Measurements from ENCODE around the gene EGR4. TPM values are rescaled to one million over a fixed set of nuclear protein-coding genes. Genes with fewer than 3 reads are reported as not detected.

The EGR4 gene
- polyA plus RNA-seq, 1 experiment: not detected

GRCh38 chr2:73258186-73258912 lies 35.0 kb downstream of the EGR4 start:
- Histone ChIP-seq H3K36me3 (ENCODE audit: control insufficient read depth, insufficient read depth, low read length) (peaks cover 7% of the 10 kb centered on the region), H3K27me3 (ENCODE audit: control insufficient read depth, insufficient read depth, low read length) (no peaks in the 10 kb centered on the region), H3K4me3 (ENCODE audit: low read depth, low read length) (no peak overlapping the region)
- POLR2A ChIA-PET: no interaction called here
- CTCF ChIA-PET: interaction anchor here (1.0 to 2.9 kb wide), 2 partner anchors 11 to 32 kb away, joined by 3 to 10 read pairs; no protein-coding TSS in a partner anchor
- no peak for DNase-seq (ENCODE audit: low read depth)
- TF ChIP-seq, protein P1, sequence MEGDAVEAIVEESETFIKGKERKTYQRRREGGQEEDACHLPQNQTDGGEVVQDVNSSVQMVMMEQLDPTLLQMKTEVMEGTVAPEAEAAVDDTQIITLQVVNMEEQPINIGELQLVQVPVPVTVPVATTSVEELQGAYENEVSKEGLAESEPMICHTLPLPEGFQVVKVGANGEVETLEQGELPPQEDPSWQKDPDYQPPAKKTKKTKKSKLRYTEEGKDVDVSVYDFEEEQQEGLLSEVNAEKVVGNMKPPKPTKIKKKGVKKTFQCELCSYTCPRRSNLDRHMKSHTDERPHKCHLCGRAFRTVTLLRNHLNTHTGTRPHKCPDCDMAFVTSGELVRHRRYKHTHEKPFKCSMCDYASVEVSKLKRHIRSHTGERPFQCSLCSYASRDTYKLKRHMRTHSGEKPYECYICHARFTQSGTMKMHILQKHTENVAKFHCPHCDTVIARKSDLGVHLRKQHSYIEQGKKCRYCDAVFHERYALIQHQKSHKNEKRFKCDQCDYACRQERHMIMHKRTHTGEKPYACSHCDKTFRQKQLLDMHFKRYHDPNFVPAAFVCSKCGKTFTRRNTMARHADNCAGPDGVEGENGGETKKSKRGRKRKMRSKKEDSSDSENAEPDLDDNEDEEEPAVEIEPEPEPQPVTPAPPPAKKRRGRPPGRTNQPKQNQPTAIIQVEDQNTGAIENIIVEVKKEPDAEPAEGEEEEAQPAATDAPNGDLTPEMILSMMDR (IDR thresholded peaks at IDR 0.05; ENCODE audit: insufficient read depth, low read depth, low read length): no peak

GRCh38 chr2:73257425-73258125 lies 35.8 kb downstream of the EGR4 start:
- TF ChIP-seq, protein P1 (IDR thresholded peaks at IDR 0.05; ENCODE audit: insufficient read depth, low read depth, low read length): no peak
- Histone ChIP-seq H3K4me3 (ENCODE audit: low read depth, low read length) (no peak overlapping the region), H3K27me3 (ENCODE audit: control insufficient read depth, insufficient read depth, low read length) (no peaks in the 10 kb centered on the region), H3K36me3 (ENCODE audit: control insufficient read depth, insufficient read depth, low read length) (peaks cover 9% of the 10 kb centered on the region)
- no peak for DNase-seq (ENCODE audit: low read depth)
- ChIA-PET POLR2A (no interaction called here), CTCF (interaction anchor here (0.8 to 1.2 kb wide), 2 partner anchors 11 to 13 kb away, joined by 3 to 5 read pairs; no protein-coding TSS in a partner anchor)

GRCh38 chr2:73257021-73257420 lies 36.3 kb downstream of the EGR4 start:
- no peak overlapping the region for H3K4me3 ChIP-seq (ENCODE audit: low read depth, low read length)
- TF ChIP-seq, protein P1 (IDR thresholded peaks at IDR 0.05; ENCODE audit: insufficient read depth, low read depth, low read length): no peak
- no peak for DNase-seq (ENCODE audit: low read depth)
- ChIA-PET CTCF (interaction anchor here (0.5 to 1.2 kb wide), 3 partner anchors 10 to 293 kb away, joined by 3 to 5 read pairs (median 3); no protein-coding TSS in a partner anchor), POLR2A (no interaction called here)
- H3K27me3 ChIP-seq (ENCODE audit: control insufficient read depth, insufficient read depth, low read length): no peaks in the 10 kb centered on the region
- H3K36me3 ChIP-seq (ENCODE audit: control insufficient read depth, insufficient read depth, low read length): peaks cover 11% of the 10 kb centered on the region

GRCh38 chr2:73256618-73256922 lies 36.8 kb downstream of the EGR4 start:
- Histone ChIP-seq H3K36me3 (ENCODE audit: control insufficient read depth, insufficient read depth, low read length) (peaks cover 13% of the 10 kb centered on the region), H3K4me3 (ENCODE audit: low read depth, low read length) (no peak overlapping the region), H3K27me3 (ENCODE audit: control insufficient read depth, insufficient read depth, low read length) (no peaks in the 10 kb centered on the region)
- CTCF ChIA-PET: interaction anchor here (0.5 to 1.2 kb wide), 3 partner anchors 9 to 294 kb away, joined by 3 to 5 read pairs (median 3); no protein-coding TSS in a partner anchor
- TF ChIP-seq, protein P1 (IDR thresholded peaks at IDR 0.05; ENCODE audit: insufficient read depth, low read depth, low read length): no peak
- POLR2A ChIA-PET: no interaction called here
- no peak for DNase-seq (ENCODE audit: low read depth)

DNA sequence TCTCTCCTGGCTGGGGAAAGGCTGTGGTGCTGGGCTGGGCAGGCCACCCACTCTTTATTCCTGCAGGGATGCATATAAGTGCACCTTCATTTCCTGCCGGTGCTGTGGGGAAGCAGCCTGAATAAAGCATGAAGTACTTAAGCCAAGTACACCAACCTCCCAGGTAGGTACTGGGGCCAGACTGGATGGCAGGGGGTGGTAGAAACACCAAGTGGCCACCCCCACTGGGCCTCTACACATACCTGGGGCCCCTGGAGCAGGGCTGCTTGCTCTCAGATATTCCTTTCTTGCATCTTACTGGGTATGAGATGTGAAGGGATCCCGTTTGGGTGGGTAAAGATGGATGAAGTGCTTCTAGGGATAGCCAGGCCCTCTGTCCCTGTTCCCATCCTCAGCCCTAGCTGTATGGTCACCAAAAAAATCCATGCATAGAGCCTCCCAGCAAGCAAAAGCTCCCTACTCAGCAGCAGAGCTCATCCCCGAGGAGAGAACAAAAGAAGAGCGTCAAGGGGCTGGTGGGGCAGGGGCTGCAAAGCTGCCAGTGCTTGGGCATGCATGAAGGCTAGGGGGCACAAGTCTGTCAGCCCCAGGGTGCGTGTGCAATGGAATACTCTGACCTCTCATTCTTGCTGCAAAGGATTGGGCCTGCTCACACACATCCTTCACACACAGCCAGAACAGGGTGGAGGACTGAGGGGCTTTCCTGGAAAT lies 37.3 kb downstream of the EGR4 start:
- DNase-seq (ENCODE audit: low read depth): no peak
- no peak overlapping the region for H3K4me3 ChIP-seq (ENCODE audit: low read depth, low read length)
- peaks cover 13% of the 10 kb centered on the region for H3K36me3 ChIP-seq (ENCODE audit: control insufficient read depth, insufficient read depth, low read length)
- TF ChIP-seq, protein P1 (IDR thresholded peaks at IDR 0.05; ENCODE audit: insufficient read depth, low read depth, low read length): no peak
- H3K27me3 ChIP-seq (ENCODE audit: control insufficient read depth, insufficient read depth, low read length): no peaks in the 10 kb centered on the region
- CTCF ChIA-PET: interaction anchor here (1.0 kb wide), 1 partner anchor 9 kb away, joined by 3 read pairs; no protein-coding TSS in a partner anchor
- POLR2A ChIA-PET: no interaction called here
